Adrenal gland (tissue), 12 donors: ENCODE results near the gene MYCL. TPM values are rescaled to one million over a fixed set of nuclear protein-coding genes. Genes with fewer than 3 reads are reported as not detected.

ENCODE experiments used
- DNase-seq, 7 donors: peaks; one replicate each; pipeline ENCODE4 v3.0.0-alpha.2; 2019 to 2020
- H3K27ac ChIP-seq, 5 donors: fragments of 200-600 bp; sonication (generic) in 4 of 5; 1 replicate in 3 of 5; 2 replicates in 2 of 5; pipeline versions ENCODE4 v1.5.1 to v1.8.0; 2016 to 2020; ENCODE audit warnings: mild to moderate bottlenecking in 1 of 5
- H3K27me3 ChIP-seq: fragments of 200-600 bp; 2 replicates; pipeline ENCODE4 v1.8.0; 2021
- H3K36me3 ChIP-seq, 2 donors: fragments of 200-600 bp; replicated peaks in 1 of 2; 1 replicate in 1 of 2; 2 replicates in 1 of 2; pipeline versions ENCODE4 v1.5.1 to v1.8.0; 2018 to 2022
- H3K4me1 ChIP-seq, 2 donors: fragments of 200-600 bp; replicated peaks in 1 of 2; 1 replicate in 1 of 2; 2 replicates in 1 of 2; pipeline versions ENCODE4 v1.5.1 to v1.8.0; 2018 to 2021
- H3K4me3 ChIP-seq, 4 donors: fragments of 200-600 bp; sonication (generic) in 3 of 4; one replicate each; pipeline ENCODE4 v1.5.1; 2016 to 2018
- H3K9me3 ChIP-seq, 3 donors: fragments of 200-600 bp; sonication (generic) in 1 of 3; replicated peaks in 1 of 3; 1 replicate in 2 of 3; 2 replicates in 1 of 3; pipeline versions ENCODE4 v1.5.1 to v1.8.0; 2016 to 2021
- CTCF ChIP-seq, 6 experiments: fragments of 450-650 bp in 4 of 6; fragments of 200-600 bp in 2 of 6; sonication (generic) in 1 of 6; IDR thresholded peaks; 1 replicate in 5 of 6; 2 replicates in 1 of 6; pipeline versions ENCODE4 v1.5.1 to v1.8.0; 2016 to 2021; ENCODE audit warnings: antibody characterized with exemption in 6 of 6, mild to moderate bottlenecking in 2 of 6, moderate library complexity in 1 of 6
- POLR2A ChIP-seq, 2 donors: fragments of 450-650 bp; IDR thresholded peaks; one replicate each; pipeline ENCODE4 v1.6.1; 2017; ENCODE audit warnings: antibody characterized with exemption in 2 of 2, mild to moderate bottlenecking in 2 of 2, moderate library complexity in 1 of 2
- WGBS, 4 donors: extraction: QIAGEN DNeasy Blood & Tissue Kit in 2 of 4; methylation state at CpG; one replicate each; pipeline versions ENCODE4 v1.1.5 to v1.1.7; 2013 to 2017; 5-methylcytosine and 5-hydroxymethylcytosine counted together
- intact Hi-C, 2 donors: fragments of 100-400 bp; cut with DNase I; formaldehyde crosslinking; loops; one replicate each; pipeline versions ENCODE4 v1.14.1 to v1.15.0; 2022 to 2023
- polyA plus RNA-seq, 3 donors: library from polyadenylated mRNA; stranded (reverse); fragments of 200-250 nt in 2 of 3; fragments of 350-450 nt in 1 of 3; fragmentation: Illumina TruSeq in 1 of 3; extraction: RNeasy Lipid Tissue Mini Kit (QIAGEN cat#74804) in 1 of 3; gene quantifications; one replicate each; pipeline ENCODE4 v1.2.3, GENCODE V29; 2013 to 2014
- total RNA-seq, 9 donors: library from RNA; depleted of rRNA in 4 of 9; stranded (reverse); fragments of >200 nt in 4 of 9; fragments of 120-200 nt in 1 of 9; fragmentation: NEBNext Ultra II Directional in 1 of 9; extraction: Animal tissue kit (Norgen Biotek cat#: 25700) in 1 of 9; gene quantifications; one replicate each; pipeline versions ENCODE4 v1.1.0 to v1.2.4, GENCODE V29; 2013 to 2023
- donor health status: healthy with polysubstance abuse.
- donor health status: Bipolar disorder and iron deficiency.
- donor health status: DM: yes; HTN: yes; CAD: no.
- donor health status: DM: no; HTN: no; CAD: no.
- donor health status: DM: no; HTN: no; CAD: no.
- donor health status: DM: yes; HTN: yes; CAD: no.

MYCL gene
- total and polyA plus RNA-seq, 12 donors, result 0.07 to 0.69 (median 0.36) TPM; not detected in 1

GRCh38 chr1:39859859-39860812 is 41.6 kb downstream of the MYCL start:
- no peaks in the 10 kb centered on the region for H3K4me1 ChIP-seq
- intact Hi-C loops, result no loop called here
- no peak for TF ChIP-seq POLR2A (IDR thresholded peaks at IDR 0.05)
- TF ChIP-seq CTCF (IDR thresholded peaks at IDR 0.05), result no peak

GRCh38 chr1:39858315-39858714 is 43.4 kb downstream of the MYCL start:
- no peak overlapping the region for H3K27ac ChIP-seq
- H3K27me3 ChIP-seq, result no peaks in the 10 kb centered on the region
- no peaks in the 10 kb centered on the region for H3K36me3 ChIP-seq
- intact Hi-C loops, result no loop called here
- H3K9me3 ChIP-seq, result no peaks in the 10 kb centered on the region
- no peak for DNase-seq
- 87 to 93% (median 91%) methylated on average over 3 of the region's 3 CpGs for WGBS, 4 donors
- H3K4me1 ChIP-seq, result no peaks in the 10 kb centered on the region
- TF ChIP-seq POLR2A (IDR thresholded peaks at IDR 0.05) (no peak), CTCF (IDR thresholded peaks at IDR 0.05) (no peak)
- no peak overlapping the region for H3K4me3 ChIP-seq

More at GRCh38 chr1:39859859-39860812, 41.6 kb downstream of the MYCL start:
- H3K4me3 ChIP-seq, result no peak overlapping the region
- no peaks in the 10 kb centered on the region for H3K27me3 ChIP-seq
- DNase-seq, result no peak
- H3K27ac ChIP-seq, result no peak overlapping the region
- no peaks in the 10 kb centered on the region for H3K9me3 ChIP-seq
- no peaks in the 10 kb centered on the region for H3K36me3 ChIP-seq
- 86 to 93% (median 90%) methylated on average over 7 of the region's 7 CpGs for WGBS, 4 donors

DNA sequence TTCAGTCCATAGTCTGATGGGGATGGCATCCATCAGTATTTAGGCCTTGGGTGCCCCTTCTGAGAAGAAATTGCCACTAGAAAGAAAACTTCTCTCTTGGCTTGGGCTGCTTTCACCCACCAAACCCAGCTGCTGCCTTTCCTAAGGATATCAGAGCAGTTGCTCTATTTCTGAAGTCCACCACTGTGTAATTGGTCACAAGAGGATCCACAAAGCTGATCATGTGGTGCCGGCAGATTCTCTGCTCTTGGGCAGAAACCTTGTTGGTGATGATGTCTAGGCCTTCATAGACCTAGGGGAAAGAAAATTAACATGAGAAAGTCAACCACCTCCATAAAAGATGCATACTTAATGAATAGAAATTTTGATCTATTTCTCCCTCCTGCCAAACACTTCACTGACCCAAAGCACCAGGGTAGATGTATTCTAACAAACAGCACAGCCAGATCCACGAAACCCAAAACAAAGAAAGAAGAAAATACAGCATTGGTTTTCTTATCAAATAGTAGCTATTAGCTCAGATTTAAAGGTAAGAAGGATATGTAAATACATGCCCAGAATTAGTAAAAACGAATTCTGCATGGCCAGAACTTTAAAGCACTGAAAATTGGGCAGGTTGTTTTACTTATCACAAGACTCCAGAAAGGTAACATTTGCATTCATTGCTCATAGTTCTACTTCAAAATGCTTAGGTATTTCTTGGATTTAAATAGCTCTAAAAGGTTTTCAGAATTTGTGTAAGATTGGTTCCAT is 44.4 kb downstream of the MYCL start:
- H3K27me3 ChIP-seq, result no peaks in the 10 kb centered on the region
- intact Hi-C loops, result no loop called here
- H3K4me1 ChIP-seq, result no peaks in the 10 kb centered on the region
- no peaks in the 10 kb centered on the region for H3K9me3 ChIP-seq
- DNase-seq, result no peak
- H3K27ac ChIP-seq, result no peak overlapping the region
- no peak overlapping the region for H3K4me3 ChIP-seq
- no peaks in the 10 kb centered on the region for H3K36me3 ChIP-seq
- 91 to 96% (median 92%) methylated on average over 3 of the region's 3 CpGs for WGBS, 4 donors
- TF ChIP-seq POLR2A (IDR thresholded peaks at IDR 0.05) (no peak), CTCF (IDR thresholded peaks at IDR 0.05) (no peak)

DNA sequence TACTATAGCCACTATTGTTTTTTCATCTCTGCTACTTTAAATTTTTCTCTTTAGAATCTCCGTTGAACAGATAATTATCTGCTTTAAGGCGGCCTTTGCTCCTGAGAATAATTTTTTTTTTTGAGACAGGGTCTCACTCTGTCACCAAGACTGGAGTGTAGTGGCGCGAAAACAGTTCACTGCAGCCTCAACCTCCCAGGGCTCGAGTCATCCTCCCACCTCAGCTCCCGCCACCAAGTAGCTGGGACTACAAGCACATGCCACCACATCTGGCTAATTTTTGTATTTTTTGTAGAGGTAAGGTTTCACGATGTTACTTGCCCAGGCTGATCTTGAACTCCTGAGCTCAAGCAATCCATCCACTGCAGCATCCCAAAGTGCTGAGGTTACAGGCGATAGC is 47.0 kb downstream of the MYCL start:
- Histone ChIP-seq H3K27me3 (no peaks in the 10 kb centered on the region), H3K4me1 (no peaks in the 10 kb centered on the region), H3K27ac (no peak overlapping the region), H3K4me3 (no peak overlapping the region), H3K36me3 (peaks cover 0 to 3% of the 10 kb centered on the region in 2 donors), H3K9me3 (no peaks in the 10 kb centered on the region)
- no peak for DNase-seq
- intact Hi-C loops, result no loop called here
- TF ChIP-seq CTCF (IDR thresholded peaks at IDR 0.05), result no peak
- TF ChIP-seq POLR2A (IDR thresholded peaks at IDR 0.05), result no peak
- WGBS, 4 donors, result 87 to 98% (median 95%) methylated on average over 8 of the region's 8 CpGs
